Panc1 (cell line): ENCODE data around the gene CSTF1. TPM values are rescaled to one million over a fixed set of nuclear protein-coding genes. Genes with fewer than 3 reads are reported as not detected.

Experiments used
- ATAC-seq: fragments of 200-7000 bp; cut with Tn5 transposase; 2 replicates; pipeline ENCODE4 v1.9.1; 2020; ENCODE audit warnings: mild to moderate bottlenecking, moderate library complexity
- BruUV-seq: library from RNA; stranded (reverse); fragments of 400-500 nt; replicated peaks from 2 replicates; lab custom pipeline; 2021; lab: Mats Ljungman, UMichigan
- CTCF ChIA-PET: fragments of 300-600 bp; sonication (Branson Sonifier 250); formaldehyde crosslinking; loops from one replicate; lab custom pipeline; 2022; ENCODE audit warnings: antibody characterized with exemption; lab: Charles Lee
- POLR2A ChIA-PET: fragments of 300-600 bp; sonication (Branson Sonifier 250); formaldehyde crosslinking; loops from one replicate; lab custom pipeline; 2022; ENCODE audit warnings: antibody characterized with exemption; lab: Charles Lee
- DNase-seq: peaks from one replicate; pipeline ENCODE4 v3.0.0-alpha.2; 2010; ENCODE audit warnings: low read depth, low spot score
- H3K27ac ChIP-seq: 2 replicates; pipeline ENCODE4 v1.5.1; 2011; ENCODE audit warnings: mild to moderate bottlenecking, low read length, inconsistent platforms
- H3K27me3 ChIP-seq: fragments of 200-500 bp; sonication (Bioruptor generic); 2 replicates; pipeline ENCODE4 v1.6.0; 2014; ENCODE audit warnings: low read length, inconsistent platforms; ENCODE audit not compliant: control insufficient read depth, insufficient read depth
- H3K36me3 ChIP-seq: fragments of 200-500 bp; sonication (Bioruptor generic); 2 replicates; pipeline ENCODE4 v1.5.1; 2014; ENCODE audit warnings: inconsistent platforms, mild to moderate bottlenecking, low read length, moderate library complexity; ENCODE audit not compliant: control insufficient read depth, insufficient read depth
- H3K4me1 ChIP-seq: 2 replicates; pipeline ENCODE4 v1.5.1; 2011; ENCODE audit warnings: inconsistent platforms, mild to moderate bottlenecking, low read length, moderate library complexity; ENCODE audit not compliant: control insufficient read depth, insufficient read depth
- H3K4me3 ChIP-seq, 2 experiments: 2 replicates each; pipeline ENCODE4 v1.5.1; 2011 to 2012; ENCODE audit warnings: low read depth in 2 of 2, low read length in 2 of 2, mild to moderate bottlenecking in 2 of 2, inconsistent platforms in 1 of 2, moderate library complexity in 1 of 2
- H3K9me3 ChIP-seq: fragments of 200-500 bp; sonication (Bioruptor generic); 2 replicates; pipeline ENCODE4 v1.5.1; 2014; ENCODE audit warnings: low read depth, mild to moderate bottlenecking, inconsistent platforms, low read length, moderate library complexity; ENCODE audit not compliant: control insufficient read depth, insufficient read depth
- POLR2AphosphoS5 ChIP-seq: IDR thresholded peaks from 2 replicates; pipeline ENCODE4 v1.6.1; 2012; ENCODE audit warnings: mild to moderate bottlenecking, low read depth, low read length, moderate library complexity
- SIN3A ChIP-seq: IDR thresholded peaks from 2 replicates; pipeline ENCODE4 v1.6.1; 2012; ENCODE audit warnings: low read depth, mild to moderate bottlenecking, low read length, moderate library complexity, borderline replicate concordance; ENCODE audit not compliant: insufficient read depth
- TCF7L2 ChIP-seq: IDR thresholded peaks from 2 replicates; pipeline ENCODE4 v1.6.1; 2011; ENCODE audit warnings: mild to moderate bottlenecking, low read depth, low read length, inconsistent platforms
- in situ Hi-C: cut with HindIII; loops from 2 replicates; pipeline ENCODE4 v1.10.0; 2016; ENCODE audit warnings: low sequenced_read_pairs, low pct_unique_long_range_greater_than_20kb
- intact Hi-C: fragments of 100-400 bp; cut with micrococcal nuclease; formaldehyde crosslinking; loops from one replicate; pipeline ENCODE4 v1.10.0; 2022; ENCODE audit not compliant: unreplicated experiment
- total RNA-seq: library from RNA; stranded (reverse); gene quantifications from one replicate; pipeline ENCODE4 v1.2.1, GENCODE V29; 2021; ENCODE audit not compliant: unreplicated experiment
- TF ChIP-seq, protein P1 (sequence below), 2 experiments: IDR thresholded peaks; 2 replicates each; pipeline ENCODE4 v1.6.1; 2011 to 2012; ENCODE audit warnings: low read depth in 2 of 2, control low read depth in 1 of 2, low read length in 1 of 2, mild to moderate bottlenecking in 1 of 2, moderate library complexity in 1 of 2; ENCODE audit not compliant: insufficient read depth in 1 of 2
- TF ChIP-seq, protein P2 (sequence below): fragments of 450-650 bp; IDR thresholded peaks from 2 replicates; pipeline ENCODE4 v1.5.1; 2017; ENCODE audit warnings: mild to moderate bottlenecking

The CSTF1 gene
- total RNA-seq, 1 experiment from 2014 or later: 46.3 TPM

DNA sequence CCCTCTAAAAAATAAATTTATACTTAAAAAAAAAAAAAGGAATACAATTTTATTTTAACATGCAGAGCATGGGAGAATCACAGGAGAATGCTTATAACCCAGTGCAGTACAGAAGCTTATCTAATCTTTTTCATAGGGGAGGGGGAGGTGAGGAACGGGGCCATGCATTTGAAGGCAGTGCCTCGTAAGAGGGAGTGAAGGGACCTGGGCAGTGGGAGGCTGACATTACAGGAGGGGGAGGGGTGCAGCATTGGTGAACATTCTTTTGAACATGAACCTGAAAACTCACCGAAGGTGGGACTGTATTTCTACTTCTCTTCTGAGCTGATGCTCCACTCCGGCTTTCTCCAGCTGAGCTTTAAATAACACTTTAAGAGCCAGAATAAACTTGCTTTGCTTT, 9.7 kb upstream of the CSTF1 start:
- no peak for TF ChIP-seq SIN3A
- no peak for TF ChIP-seq TCF7L2
- no peak for TF ChIP-seq POLR2AphosphoS5
- TF ChIP-seq, protein P1, sequence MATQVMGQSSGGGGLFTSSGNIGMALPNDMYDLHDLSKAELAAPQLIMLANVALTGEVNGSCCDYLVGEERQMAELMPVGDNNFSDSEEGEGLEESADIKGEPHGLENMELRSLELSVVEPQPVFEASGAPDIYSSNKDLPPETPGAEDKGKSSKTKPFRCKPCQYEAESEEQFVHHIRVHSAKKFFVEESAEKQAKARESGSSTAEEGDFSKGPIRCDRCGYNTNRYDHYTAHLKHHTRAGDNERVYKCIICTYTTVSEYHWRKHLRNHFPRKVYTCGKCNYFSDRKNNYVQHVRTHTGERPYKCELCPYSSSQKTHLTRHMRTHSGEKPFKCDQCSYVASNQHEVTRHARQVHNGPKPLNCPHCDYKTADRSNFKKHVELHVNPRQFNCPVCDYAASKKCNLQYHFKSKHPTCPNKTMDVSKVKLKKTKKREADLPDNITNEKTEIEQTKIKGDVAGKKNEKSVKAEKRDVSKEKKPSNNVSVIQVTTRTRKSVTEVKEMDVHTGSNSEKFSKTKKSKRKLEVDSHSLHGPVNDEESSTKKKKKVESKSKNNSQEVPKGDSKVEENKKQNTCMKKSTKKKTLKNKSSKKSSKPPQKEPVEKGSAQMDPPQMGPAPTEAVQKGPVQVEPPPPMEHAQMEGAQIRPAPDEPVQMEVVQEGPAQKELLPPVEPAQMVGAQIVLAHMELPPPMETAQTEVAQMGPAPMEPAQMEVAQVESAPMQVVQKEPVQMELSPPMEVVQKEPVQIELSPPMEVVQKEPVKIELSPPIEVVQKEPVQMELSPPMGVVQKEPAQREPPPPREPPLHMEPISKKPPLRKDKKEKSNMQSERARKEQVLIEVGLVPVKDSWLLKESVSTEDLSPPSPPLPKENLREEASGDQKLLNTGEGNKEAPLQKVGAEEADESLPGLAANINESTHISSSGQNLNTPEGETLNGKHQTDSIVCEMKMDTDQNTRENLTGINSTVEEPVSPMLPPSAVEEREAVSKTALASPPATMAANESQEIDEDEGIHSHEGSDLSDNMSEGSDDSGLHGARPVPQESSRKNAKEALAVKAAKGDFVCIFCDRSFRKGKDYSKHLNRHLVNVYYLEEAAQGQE (IDR thresholded peaks at IDR 0.05; ENCODE audit: insufficient read depth in 1 of 2, low read depth in 2 of 2, low read length in 1 of 2): no peak
- TF ChIP-seq, protein P2, sequence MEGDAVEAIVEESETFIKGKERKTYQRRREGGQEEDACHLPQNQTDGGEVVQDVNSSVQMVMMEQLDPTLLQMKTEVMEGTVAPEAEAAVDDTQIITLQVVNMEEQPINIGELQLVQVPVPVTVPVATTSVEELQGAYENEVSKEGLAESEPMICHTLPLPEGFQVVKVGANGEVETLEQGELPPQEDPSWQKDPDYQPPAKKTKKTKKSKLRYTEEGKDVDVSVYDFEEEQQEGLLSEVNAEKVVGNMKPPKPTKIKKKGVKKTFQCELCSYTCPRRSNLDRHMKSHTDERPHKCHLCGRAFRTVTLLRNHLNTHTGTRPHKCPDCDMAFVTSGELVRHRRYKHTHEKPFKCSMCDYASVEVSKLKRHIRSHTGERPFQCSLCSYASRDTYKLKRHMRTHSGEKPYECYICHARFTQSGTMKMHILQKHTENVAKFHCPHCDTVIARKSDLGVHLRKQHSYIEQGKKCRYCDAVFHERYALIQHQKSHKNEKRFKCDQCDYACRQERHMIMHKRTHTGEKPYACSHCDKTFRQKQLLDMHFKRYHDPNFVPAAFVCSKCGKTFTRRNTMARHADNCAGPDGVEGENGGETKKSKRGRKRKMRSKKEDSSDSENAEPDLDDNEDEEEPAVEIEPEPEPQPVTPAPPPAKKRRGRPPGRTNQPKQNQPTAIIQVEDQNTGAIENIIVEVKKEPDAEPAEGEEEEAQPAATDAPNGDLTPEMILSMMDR: no peak
- in situ Hi-C loops: no loop called here
- Histone ChIP-seq H3K27me3 (no peaks in the 10 kb centered on the region), H3K36me3 (peaks cover 48% of the 10 kb centered on the region), H3K4me1 (no peaks in the 10 kb centered on the region; the same call in 1 of the 2 replicates), H3K9me3 (no peaks in the 10 kb centered on the region), H3K27ac (no peak overlapping the region), H3K4me3 (no peak overlapping the region)
- no TSS peak for BruUV-seq
- ATAC-seq (no peak), DNase-seq (no peak)
- ChIA-PET CTCF (no interaction called here), POLR2A (no interaction called here)
- intact Hi-C loops: no loop called here

DNA sequence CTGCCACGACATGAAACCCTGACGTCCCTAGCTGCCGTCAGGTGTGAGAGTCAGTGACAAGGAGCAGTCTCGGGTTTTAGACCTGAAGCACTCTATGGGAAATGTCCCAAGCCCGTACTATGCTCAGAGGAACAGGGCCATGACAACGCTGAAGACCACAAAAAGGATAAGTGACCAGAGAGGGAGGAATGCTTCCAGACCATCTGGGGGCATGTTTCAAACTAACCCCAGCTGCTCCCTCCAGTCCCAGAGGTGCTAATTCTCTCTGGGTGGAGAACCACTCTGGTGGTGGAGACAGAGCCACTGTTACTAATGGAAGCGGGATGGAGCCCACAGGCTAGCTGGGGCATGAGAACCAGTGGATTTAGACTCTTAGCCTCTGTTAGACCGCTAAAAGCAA, 9.1 kb upstream of the CSTF1 start:
- CTCF ChIA-PET: no interaction called here
- Histone ChIP-seq H3K4me1 (no peaks in the 10 kb centered on the region; the same call in 1 of the 2 replicates), H3K9me3 (no peaks in the 10 kb centered on the region), H3K27me3 (no peaks in the 10 kb centered on the region), H3K36me3 (peaks cover 50% of the 10 kb centered on the region), H3K27ac (no peak overlapping the region), H3K4me3 (no peak overlapping the region)
- intact Hi-C loops (no loop called here), in situ Hi-C loops (no loop called here)
- BruUV-seq: no TSS peak
- TF ChIP-seq, protein P1 (IDR thresholded peaks at IDR 0.05; ENCODE audit: insufficient read depth in 1 of 2, low read depth in 2 of 2, low read length in 1 of 2): no peak
- TF ChIP-seq TCF7L2: no peak
- TF ChIP-seq, protein P2: no peak
- TF ChIP-seq POLR2AphosphoS5: no peak
- TF ChIP-seq SIN3A: no peak
- no peak for ATAC-seq
- no peak for DNase-seq
- POLR2A ChIA-PET: no interaction called here
